Myocyte (in vitro differentiated cells): ENCODE measurements around the gene NUF2. TPM values are rescaled to one million over a fixed set of nuclear protein-coding genes. Genes with fewer than 3 reads are reported as not detected.
"Not testable (repeated sequence)": the region's sequence is repeated elsewhere in the genome, so short reads cannot be mapped to it uniquely, and the experiment has no call there.

ENCODE experiments used
- DNase-seq: peaks from one replicate; pipeline ENCODE4 v3.0.0-alpha.2; 2012; ENCODE audit warnings: low read depth
- polyA plus RNA-seq: library from polyadenylated mRNA; unstranded; fragments of >200 nt; gene quantifications from one replicate; pipeline ENCODE4 v1.2.1, GENCODE V29; 2012; ENCODE audit warnings: missing spikeins
- total RNA-seq: library from RNA; depleted of rRNA; stranded (reverse); fragments of >200 nt; gene quantifications from 2 replicates; pipeline ENCODE4 v1.2.3, GENCODE V29; 2014

Gene NUF2
- total RNA-seq = 0.27 TPM in 1 of 2 replicates, not detected in the other
- polyA plus RNA-seq = 0.15 TPM

GRCh38 chr1:163321311-163322305 is at the start of gene NUF2:
Gene NUF2, plus strand, starts transcription at chr1:163321954. Its CDS starts 4,098 bp downstream, at chr1:163326052.
- peak; percentile 99 for DNase-seq

DNA sequence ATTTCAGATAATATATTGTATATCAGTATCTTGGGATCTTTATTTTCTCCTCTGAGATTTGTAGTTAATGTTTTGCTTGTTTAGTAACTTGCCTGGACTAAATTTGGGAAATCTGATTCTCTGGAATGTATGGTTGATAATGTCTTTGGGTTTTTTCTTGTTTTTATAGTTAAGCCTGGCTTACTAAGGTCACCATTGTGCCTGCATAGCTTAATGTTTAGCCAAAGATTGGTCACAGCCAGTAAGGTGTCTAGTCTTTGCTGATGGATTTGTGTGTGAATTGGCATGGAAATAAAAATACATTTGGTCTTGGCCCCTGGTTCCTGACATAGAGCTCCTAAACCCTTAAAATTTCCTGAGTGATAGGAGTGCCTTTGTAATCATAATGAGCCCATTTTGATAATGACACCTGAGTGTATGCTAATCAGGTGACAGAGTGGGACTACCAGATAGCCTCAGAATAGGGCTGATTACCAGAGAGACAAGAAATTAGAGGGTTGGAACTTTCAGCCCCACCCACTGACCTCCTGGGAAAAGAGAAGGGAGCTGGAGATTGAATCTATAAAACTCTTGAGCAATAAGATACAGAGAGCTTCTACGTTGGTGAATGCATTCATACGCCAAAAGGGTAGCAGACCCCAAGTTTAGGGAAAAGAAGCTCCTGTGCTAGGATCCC is 47.9 kb upstream of the NUF2 start:
- DNase-seq = no peak

- DNase-seq = peak; percentile 11
Observed at GRCh38 chr1:163275222-163275621, 46.5 kb upstream of the NUF2 start.

GRCh38 chr1:163278602-163279001 is 43.2 kb upstream of the NUF2 start:
- no peak for DNase-seq

- not testable (repeated sequence) for DNase-seq
Observed at GRCh38 chr1:163284867-163285266, 36.9 kb upstream of the NUF2 start.

GRCh38 chr1:163290025-163290640 is 31.6 kb upstream of the NUF2 start:
- no peak for DNase-seq

GRCh38 chr1:163291461-163291860 is 30.3 kb upstream of the NUF2 start:
- DNase-seq = no peak

DNA sequence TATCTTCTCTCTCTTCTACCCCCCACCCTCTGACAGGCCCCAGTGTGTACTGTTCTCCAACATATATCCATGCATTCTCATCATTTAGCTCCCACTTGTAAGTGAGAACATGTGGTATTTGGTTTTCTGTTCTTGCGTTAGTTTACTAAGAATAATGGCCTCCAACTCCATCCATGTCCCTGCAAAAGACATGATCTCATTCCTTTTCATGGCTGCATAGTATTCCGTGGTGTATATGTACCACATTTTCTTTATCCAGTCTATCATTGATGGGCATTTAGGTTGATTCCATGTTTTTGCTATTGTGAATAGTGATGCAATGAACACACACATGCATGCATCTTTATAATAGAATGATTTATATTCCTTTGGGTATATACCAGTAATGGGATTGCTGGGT is 29.6 kb upstream of the NUF2 start:
- DNase-seq = not testable (repeated sequence)

- not testable (repeated sequence) for DNase-seq
Observed at GRCh38 chr1:163293497-163293896, 28.3 kb upstream of the NUF2 start.

DNA sequence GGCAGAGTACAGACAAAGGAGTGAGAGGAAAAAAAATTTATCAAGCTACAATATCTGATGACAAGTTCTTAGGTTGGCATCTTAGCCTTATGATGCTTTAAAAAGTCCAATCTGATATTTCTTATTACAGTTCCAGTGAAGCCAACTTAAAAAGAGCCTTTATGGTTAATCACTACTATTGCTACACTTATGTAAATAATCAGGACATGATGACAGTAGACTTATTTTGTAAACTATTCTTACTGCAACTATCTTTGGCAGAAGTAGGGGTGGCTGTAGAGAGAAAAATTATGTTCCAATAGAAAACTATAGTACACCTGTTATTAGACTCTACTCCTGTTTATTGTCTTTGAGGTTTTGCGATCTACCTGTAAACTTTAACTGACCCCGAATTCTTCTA is 25.8 kb upstream of the NUF2 start:
- DNase-seq = no peak

- DNase-seq = no peak
Observed at GRCh38 chr1:163296504-163297263, 25.1 kb upstream of the NUF2 start.

DNA sequence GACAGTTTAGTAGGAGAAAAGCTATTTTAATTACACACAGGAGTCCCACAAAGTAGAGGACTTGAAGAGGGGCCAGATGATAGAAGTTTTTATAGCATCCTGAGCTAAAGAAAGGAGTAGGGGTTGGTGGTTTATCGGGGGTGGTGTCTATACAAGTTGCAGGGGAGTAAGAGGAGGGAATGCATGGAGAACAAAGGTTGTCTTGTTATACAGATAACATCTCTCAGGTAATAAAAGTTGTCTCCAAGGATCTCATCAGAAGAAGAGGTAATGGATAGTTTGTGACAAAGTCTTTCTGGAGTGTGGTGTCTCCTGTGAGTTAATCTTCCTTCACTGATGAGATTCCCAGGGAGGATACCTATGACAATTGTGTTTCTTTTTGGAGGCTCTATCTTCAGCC is 23.4 kb upstream of the NUF2 start:
- no peak for DNase-seq

GRCh38 chr1:163300568-163300967 is 21.2 kb upstream of the NUF2 start:
- DNase-seq = no peak

- DNase-seq = no peak
Observed at GRCh38 chr1:163303561-163303960, 18.2 kb upstream of the NUF2 start.

DNA sequence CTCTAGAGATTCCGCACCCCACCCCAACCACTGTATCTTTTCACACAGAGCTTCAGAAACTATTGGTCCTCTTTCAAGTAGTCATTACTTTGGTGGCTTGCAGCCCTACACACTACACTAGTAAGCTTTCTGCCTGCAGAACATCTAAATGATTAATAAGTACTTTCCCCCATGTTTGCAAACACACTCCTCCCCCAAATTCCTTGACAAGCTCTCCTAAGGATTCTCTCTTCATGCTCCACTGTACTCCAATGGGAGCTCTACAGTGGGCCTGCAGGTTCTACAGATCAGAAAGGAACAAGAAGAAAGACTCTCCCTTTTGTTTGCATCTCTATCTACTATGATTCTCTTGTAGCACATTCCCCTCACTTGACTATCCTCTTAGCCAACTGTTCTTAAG is 16.3 kb upstream of the NUF2 start:
- DNase-seq = no peak

- peak; percentile 62 for DNase-seq
Observed at GRCh38 chr1:163307479-163308171, 14.1 kb upstream of the NUF2 start.

- no peak for DNase-seq
Observed at GRCh38 chr1:163308811-163309210, 12.9 kb upstream of the NUF2 start.

DNA sequence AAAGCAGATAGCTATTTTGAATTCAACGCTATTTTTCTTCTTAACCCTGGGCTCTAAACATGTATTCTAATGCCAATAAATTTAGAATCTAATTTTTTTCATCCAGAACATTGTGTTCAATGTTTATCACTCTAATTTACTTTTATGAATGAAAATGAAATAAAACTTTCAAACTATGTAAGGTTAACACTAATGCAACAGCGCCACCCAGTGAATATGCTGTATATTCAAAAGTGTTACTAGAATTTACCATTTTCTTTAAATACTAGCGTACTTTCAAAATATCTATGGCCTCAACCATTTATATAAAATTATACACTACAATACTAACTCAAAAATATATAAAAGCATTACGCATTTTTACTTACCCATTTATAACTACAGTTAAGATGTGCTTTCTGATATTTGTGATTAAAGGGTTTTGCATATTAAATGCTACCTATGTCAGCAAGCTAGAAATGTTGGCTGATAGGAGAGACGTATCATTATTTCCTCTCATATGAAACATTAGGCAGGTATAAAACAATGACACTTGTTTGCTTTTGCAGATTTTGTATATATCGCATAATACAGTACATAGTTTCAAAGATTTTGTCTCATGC is 5.9 kb upstream of the NUF2 start:
- DNase-seq = peak; percentile 54

- no peak for DNase-seq
Observed at GRCh38 chr1:163320891-163321290, 863 bp upstream of the NUF2 start.

DNA sequence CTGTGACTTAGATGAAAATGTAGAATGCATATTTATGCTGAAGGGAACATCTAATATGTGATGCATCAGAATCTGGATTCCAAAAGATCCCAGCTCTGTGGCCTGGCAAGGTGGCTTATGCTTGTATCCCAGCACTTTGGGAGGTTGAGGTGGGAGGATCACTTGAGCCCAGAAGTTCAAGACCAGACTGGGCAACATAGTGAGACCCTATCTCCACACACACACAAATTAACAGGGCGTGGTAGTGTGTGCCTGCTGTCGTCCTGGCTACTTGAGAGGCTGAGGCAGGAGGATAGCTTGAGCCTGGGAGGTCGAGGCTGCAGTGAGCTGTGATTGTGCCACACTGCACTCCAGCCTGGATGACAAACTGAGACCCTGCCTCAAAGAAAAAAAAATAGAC is 1.6 kb downstream of the NUF2 start:
- DNase-seq = not testable (repeated sequence)
